Amniotic epithelial cell (primary cell): Measurements from ENCODE around the gene CYB5B.
A peak's percentile ranks its signal among the peaks of the same experiment; 100 is the strongest.

Experiments
- DNase-seq: peaks from one replicate; pipeline ENCODE4 v3.0.0-alpha.2; 2010; ENCODE audit warnings: low read depth

The CYB5B gene

DNA sequence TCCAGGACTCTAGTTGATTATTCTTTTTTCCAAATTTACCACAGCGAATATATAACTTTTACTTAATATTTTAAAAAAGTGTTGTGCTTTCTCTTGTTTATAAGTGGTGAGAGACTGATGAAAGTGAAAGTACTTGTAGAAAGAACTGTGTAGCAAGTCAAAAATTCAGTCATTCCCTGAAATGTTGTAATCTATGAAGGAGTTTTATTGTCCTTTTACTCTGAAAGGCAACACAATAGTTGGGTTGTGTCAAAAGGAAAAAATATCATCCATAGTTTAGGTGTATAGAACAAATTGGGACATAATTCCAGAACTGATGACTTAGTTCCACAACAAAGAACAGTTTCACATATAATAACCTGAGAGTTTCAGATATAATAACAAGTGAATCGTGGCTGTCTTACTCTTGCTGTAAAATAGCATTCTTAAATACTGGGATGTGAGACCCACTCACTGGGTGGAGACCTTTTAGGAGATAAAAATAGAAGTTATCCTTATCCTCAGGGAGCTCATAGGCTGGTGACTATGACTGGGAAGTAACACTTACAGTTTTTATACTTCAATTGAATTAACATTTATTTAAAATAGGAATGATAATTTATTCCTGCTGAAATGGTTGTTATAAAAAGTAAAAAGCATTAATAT, 20.6 kb downstream of the CYB5B start:
- DNase-seq, result peak; percentile 61

DNA sequence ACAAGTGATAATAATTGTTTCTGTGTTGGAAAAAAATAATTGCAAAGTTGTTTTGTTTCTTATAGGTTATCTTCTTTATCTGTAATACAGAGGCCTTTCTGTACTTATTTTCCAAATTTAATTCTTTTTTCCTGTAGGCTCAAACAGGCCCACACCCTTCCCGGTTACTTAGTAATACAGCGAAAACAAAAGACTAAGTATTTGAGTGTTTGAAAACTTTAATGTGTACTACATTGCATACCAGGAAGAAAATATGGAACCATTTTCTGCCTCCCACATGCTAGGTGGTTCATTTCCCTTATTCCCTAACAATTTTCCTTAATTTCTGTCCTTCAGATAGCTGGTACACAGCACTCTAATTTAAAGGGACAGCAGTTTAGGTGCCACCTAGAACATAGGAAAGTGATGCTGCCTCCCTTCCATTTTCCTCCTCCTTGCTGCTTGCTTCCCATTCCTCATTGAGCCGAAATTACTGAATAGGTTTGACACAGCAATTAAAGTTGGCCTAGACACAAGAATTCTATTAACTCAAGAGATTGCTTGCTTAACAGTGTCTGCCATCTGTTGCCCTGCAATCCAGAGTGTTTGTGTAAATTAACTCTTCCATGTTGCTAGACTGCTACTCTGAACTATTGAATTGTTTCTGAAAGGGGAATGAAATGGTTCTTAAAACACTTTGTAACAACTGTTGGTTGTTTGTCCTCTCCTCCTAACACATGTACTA, 24.2 kb downstream of the CYB5B start:
- DNase-seq, result peak; percentile 75

DNA sequence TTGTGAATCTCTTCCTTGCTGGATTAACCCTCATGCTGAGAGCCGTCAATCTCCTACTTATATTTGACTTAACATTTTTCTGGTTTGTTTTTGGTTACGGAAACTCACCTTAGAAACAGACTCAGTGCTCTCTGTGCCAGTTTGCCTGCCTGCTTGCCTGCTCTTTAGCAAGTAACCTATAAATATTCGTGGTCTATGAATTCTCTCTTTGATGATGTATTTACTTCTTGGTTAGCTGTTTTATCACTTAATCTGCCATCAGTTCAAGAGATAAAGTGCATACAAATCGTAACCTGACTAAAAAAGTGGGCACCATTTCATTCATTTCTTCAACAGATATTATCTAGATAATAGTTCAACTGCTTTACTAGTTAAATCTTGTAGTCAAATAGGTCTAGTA, 26.7 kb downstream of the CYB5B start:
- DNase-seq, result no peak

DNA sequence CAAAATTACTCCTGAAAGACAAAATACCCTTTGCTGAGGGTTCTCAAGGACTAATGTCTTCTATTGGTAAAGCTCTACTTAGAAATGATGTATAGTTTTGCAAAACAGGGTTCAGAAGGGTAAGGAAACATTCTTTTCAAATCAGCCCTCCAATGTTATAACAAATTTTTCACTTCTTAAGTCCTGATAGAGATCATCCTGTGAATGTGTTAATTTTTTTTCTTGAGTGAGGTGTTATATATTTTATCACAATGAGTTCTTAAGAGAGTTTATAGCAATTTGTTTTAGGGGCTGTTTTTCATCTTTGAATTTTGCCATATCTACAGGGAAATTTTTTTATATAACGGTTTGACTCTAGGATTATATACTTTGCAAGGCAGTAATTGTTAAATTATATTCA, 29.5 kb downstream of the CYB5B start:
- no peak for DNase-seq

DNA sequence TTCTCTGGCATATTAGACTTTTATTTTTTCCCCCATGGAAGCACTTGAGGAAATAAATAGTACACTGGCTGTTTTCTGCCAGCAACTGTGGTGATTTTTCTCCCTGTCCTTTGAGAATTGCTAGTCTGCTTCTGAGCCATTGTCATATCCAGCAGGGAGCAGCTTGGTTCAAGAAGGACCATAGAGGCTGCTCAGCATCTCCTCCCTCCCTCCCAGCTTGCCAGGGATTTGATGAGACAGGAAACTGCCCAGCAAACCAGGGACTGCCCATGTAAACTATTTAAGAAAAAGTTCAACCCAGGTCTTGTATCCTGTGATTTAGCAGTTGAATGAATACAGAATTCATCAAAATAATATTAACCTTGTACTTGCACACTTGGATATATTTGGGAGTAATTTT, 39.5 kb downstream of the CYB5B start:
- no peak for DNase-seq

DNA sequence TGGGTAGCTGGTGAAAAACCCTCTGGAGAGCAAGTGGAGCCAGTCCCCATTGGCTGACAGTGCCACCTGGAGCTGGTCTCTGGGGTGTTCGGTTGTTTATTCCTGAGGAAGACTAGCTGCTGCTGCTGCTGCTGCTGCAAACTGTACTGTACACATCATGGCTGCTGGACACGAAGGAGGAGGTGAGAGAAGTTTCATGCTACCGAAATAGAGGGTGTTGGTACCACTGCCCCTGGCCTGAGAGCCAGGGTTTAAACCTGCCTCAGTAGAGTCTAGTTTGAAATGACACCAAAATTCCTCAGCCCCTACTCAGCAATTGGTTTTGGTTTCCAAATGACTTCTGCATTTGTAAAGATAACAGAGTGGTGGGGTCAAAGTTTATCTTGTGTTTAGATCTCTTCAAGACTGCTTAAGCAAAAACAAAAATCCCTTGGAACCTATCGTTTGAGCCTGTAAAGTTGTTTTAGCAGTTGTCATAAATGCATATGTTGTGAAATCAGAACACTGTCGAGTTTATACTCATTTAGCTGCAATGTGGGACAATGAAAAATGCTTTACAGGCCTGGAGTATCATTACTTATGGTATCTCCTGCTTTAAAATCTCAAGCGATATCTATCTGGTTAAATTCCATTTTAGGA, 40.8 kb downstream of the CYB5B start:
- DNase-seq, result peak; percentile 81

DNA sequence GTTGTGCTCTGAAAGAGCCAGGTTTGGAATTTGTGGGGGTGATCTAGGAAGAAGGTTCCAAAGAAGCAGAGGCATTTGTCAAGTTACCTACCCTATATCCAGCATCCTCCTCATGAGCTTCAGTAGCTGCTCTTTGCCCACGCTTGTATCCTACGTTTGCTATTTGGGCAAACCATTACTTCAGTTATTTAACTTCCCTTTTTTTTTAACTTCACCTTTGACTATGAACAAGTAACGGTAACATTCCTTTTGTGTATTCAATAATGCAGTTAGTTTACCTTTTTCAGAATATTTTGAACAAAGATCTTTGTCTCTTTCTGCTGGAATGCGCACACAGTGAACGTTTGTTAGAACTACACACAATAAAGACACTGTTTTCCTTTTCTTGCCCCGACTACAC, 41.5 kb downstream of the CYB5B start:
- no peak for DNase-seq

DNA sequence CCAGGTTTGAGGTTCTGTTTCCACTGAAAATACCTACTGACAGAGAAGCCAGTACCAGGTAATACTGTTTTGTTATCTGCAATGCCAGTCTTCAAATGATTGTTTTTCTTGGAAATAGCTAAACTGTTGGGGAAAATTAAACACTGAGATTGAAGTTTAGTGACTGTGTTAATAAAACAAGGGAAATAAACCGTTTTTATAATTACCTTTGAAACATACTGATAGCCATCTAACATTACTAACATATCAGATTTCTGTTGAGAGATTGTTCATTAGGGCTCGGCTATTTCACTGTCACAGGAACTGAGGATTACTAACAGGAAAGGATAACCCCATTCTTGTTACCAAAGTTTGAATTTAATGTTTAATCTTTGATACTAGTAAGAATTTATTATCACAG, 42.1 kb downstream of the CYB5B start:
- no peak for DNase-seq

DNA sequence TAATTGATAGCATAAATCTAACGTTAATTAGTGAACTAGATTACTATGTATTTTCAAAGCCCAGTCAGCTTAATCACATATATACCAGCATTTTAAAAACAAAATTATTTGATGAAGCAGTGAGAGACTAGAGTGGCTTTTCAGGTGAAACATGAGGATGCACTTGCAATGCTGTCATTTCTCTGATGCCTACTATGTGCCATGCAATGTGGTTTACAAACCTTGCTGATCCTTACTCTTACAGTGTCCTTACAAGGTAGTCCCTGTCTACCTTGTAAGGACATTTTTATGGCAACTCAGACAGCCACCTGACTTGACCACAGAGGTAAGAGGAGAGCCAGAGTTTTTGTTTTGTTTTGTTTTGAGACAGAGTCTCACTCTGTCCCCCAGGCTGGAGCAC, 42.7 kb downstream of the CYB5B start:
- no peak for DNase-seq

DNA sequence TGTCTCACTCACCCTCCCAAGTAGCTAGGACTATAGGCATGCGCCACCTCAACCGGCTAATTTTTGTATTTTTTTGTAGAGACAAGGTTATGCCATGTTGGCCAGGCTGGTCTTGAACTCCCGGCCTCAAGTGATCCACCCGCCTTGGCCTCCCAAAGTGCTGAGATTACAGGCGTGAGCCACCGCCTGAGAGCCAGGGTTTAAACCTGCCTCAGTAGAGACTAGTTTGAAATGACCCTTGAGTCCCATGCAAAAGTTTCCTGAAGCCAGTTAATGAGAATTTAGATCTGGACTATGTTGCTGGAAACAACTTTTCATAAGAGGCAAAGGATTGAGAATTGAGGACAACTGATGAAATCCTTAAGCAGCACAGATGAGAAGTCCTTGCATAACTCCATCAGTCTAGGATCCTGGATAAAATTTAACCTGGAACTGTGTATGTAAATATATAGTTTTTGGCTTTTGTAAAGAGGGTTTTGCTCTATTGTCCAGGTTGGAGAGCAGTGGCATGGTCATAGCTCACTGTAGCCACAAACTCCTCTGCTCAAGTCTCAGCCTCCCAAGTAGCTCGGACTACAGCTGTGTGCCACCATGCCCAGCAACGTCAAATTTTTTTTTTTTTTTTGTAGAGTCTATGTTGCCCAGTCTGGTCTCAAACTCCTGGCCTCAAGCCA, 43.2 kb downstream of the CYB5B start:
- no peak for DNase-seq

DNA sequence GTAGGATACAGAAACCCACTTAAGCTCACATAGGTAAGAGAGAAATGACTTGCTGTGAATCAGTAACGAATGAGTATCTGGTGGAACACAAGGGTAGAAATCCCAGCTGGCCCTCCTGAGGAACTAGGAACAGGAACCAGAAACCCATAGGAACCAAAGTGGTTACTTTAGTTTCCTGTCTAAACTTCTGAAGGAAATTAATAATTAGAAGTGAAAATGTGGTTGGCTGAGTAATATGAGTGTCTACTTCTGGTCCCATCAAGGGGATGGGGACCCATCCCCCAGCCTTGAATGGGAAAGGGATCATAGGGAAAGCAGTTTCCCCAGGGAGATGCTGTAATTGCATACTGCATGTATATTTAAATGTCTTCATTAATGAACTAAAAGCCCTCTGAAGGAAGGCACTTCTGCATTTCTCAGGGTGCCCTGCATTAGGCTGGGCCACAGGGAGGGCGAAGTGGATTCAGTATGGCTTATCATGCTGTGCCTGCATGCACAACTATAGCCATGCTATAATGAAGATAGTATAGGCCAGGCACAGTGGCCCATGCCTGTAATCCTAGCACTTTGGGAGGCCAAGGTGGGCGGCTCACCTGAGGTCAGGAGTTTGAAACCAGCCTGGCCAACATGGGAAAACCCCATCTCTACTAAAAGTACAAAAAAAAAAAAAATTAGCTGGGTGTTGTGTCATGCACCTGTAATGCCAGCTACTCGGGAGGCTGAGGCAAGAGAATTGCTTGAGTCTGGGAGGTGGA, 45.6 kb downstream of the CYB5B start:
- DNase-seq, result no peak

DNA sequence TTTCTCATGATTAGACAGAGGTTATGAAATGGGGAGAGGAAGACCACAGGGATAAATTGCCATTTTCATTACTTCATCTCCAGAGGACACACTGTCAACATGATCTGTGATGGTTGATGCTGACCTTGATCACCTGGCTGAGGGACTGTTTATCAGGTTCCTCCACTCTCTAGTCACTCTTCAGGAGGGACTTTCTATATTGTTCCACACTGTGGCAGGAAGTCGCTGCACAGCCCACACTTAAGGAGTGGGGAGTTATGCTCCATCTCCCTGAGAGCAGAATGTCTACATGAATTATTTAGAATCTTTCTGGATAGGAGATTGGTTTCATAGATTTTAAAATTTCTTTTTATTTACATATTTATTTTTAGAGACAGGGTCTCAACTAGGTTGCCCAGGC, 46.7 kb downstream of the CYB5B start:
- DNase-seq, result no peak

DNA sequence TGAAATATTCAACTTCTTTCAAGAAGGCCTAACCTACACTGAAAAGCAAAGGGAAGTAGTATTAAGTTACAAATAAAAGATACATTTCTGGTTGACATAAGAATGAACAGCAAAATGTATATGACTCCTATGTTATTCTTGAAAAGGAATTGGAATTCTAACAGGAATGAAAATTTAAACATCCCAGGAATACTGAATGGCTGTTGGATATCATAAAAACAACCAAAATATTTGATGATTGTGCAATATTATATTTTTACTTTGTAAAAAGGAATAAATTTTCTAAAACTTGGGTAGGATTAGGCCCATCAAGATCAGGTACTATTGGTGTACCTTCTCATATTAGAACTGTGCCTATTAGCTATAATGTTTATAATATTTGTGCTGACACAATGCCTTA, 50.0 kb downstream of the CYB5B start:
- no peak for DNase-seq

DNA sequence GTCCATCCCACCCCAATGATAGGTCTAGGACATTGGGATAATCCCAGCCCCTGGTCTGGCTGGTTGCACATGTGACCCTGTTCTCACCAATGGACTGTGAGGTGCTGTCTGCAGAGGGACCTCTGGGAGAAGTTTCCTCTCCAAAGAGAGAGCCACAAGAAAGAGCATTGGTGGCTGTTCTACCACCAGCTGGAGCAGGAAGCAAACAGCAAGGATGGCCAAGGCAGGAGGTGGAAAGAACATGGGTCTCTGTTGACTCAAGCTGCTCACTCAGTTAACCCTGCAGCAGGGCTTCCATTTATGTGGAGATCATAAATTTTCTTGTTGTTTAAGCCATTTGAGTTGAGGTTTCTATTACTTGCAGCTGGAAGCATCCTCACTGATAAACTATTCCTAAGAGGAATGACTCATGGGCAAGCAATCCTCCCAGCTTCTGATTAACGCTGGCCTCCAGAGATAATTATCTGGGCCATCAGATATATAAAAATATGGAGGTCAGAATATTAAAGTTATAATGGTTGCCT, 52.6 kb downstream of the CYB5B start:
- peak; percentile 98 for DNase-seq

DNA sequence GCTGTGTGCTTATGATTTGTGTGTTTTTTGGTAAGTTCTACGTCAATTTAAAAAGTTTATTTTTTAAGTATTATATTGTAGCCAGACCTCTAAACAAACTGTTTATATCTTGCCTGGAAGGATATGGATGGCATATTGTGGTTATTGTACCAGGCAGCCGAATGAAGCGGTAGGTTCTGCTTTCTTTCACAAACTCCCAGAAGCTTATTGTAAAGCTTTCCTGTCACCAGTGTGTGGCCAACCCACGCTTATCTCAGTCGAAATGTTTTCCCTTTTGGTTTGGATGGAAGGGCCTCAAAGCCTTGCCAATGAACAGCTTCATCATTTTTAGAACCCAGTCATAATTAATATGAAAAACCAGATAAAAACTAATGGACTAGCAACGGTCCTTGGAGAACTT, 53.1 kb downstream of the CYB5B start:
- peak; percentile 95 for DNase-seq

DNA sequence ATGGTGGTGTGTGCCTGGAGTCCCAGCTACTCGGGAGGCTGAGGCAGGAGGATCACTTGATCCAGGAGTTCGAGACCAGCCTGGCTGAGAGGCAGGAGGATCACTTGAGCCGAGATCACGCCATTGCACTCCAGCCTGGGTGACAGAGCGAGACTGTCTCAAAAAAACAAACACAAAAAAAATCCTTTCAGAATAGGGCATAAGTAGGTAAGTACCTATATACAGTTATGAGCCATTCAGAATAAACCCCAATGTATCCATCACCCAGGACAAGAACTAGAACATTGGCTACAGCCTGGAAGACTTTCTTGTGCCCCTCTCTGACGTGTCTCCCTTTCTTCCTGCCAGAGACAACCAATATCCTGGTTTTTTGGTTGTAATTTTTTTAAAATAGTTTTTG, 54.3 kb downstream of the CYB5B start:
- DNase-seq, result no peak

DNA sequence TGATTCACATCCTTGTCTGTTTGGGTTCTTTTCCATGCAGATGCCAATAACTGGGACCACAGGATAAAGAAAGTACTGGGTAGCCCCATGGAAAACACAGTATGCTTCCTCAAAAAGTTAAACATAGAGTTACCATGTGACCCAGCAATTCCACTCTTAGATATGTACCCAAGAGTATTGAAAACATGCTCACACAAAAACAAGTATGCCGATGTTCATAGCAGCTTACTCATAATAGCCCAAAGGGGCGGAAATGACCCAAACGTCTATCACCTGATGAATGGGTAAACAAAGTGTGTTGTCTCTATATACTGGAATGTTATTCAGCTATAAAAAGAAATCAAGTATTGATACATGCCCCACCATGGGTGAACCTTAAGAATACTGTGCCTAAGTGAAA, 55.4 kb downstream of the CYB5B start:
- no peak for DNase-seq

DNA sequence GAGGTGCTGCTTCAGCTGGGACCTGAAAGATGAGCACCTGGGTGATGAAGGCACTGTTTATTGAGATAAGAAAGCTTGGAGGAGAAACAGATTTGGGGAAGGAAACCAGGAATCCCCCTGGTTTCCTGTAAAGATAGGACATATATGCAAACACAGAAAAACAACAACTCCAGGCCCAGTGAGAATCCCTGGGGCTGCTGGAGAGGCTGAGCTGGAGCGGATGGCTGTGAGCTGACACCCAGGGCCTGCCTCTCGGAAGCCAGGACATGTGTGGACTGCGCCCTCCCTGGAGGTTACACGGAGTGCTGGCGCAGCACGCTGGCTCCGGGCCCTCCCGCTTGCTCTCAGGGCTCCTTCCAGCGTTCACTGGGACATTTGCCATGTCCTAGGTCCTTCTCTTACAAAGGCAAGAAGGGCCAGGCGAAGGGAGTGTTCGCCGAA, 57.5 kb downstream of the CYB5B start:
- DNase-seq, result no peak

DNA sequence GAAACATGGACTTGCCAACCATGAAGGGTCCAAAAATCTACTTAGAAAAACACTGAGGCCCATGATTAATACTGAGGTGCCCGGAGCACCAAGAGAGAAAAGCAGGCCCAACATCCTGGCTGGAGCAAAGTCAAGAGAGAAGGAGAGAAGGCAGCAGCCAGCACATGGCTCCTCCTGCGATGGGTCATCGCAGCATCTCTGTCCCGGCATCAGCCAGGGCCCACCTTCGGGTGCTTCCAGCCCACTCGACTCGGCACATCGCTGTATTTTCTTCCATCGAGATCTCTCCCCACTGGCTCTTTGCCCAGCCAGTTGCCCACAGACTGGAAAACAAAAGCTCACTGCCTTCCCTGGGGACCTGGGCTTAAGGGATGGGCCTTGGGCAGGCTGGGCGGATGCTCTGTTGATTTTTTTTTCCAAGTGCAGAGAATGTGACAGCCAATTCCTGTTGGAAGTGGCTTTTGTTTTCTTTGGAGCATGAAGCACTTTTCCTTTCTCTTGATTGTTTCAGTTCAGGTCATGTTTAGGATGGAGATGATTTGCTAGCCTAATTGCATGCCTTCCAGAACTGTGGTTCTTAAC, 58.1 kb downstream of the CYB5B start:
- no peak for DNase-seq

DNA sequence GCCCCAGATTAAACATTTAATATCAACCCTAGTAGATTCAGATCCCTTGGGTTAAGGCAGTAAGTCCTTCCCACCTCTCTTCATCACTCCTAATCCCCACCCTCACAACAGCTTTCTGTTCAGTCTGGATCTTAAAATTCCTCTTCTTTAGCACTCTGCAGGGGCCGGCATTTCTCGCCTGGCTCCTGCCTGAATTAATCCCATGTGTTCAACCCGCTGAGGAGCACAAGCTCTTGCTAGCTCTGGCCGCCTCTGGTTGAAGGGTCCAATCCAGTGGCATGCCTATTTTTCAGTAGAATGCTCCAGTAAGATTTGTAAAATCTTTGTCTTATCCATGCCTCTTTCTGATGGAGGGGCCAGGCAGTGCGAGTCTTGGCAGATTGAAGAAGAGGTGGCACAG, 59.2 kb downstream of the CYB5B start:
- no peak for DNase-seq

DNA sequence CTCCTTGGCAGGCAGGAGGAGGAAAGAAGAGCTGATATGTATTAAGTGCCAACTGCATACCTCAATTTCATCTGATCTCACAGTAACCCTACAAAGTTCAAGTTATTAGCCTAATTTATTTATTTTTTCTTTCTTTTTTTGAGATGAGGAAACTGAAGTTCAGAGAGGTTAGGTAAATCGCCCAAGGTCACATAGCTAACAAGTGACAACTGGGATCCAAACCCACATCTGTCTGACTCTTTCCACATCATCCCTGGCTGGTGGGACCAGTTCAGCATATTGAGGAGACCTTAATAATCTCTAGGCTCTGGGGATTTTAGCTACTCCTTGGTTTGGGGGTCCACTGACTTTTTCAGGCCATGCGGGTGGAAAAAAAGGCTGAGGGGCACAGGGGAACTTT, 60.9 kb downstream of the CYB5B start:
- no peak for DNase-seq

DNA sequence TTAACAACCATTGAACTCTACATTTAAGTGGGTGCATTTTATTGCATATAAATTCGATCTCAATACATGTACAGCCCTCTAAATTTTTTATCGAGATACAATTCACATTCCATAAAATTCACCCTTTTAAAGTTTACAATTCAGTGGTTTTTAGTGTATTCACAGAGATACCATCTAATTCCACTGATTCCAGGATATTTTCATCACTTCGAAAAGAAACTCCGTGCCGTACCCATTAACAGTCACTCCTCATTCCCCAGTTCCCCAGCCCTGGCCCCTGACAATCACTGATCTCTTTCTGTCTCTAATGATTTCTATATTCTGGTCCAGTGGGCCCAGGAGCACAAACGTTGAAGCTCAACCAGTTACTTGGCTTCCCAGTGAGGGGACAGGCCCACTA, 61.4 kb downstream of the CYB5B start:
- DNase-seq, result no peak
